T-helper 17 cell (primary cell): ENCODE measurements around the gene RNF6. TPM values are rescaled to one million over a fixed set of nuclear protein-coding genes. Genes with fewer than 3 reads are reported as not detected.
"Not testable (repeated sequence)": the region's sequence is repeated elsewhere in the genome, so short reads cannot be mapped to it uniquely, and the experiment has no call there.

Experiments
- ATAC-seq: fragments of 150-1000 bp; cut with Tn5 transposase; 2 replicates; pipeline ENCODE4 v1.10.0; 2021; ENCODE audit warnings: mild to moderate bottlenecking, moderate library complexity
- DNase-seq, 3 donors: peaks; one replicate each; pipeline versions ENCODE4 v3.0.0 to v3.0.0-alpha.2; 2020 to 2021
- H3K9me3 ChIP-seq: one replicate; pipeline ENCODE4 v1.7.0; 2013; ENCODE audit warnings: low read length, mild to moderate bottlenecking; ENCODE audit not compliant: control insufficient read depth, poor library complexity, severe bottlenecking
- H3K27ac Mint-ChIP-seq: one replicate; pipeline ENCODE4 v1.8.0; 2022; ENCODE audit warnings: mild to moderate bottlenecking, moderate library complexity, mixed read lengths
- H3K27me3 Mint-ChIP-seq: one replicate; pipeline ENCODE4 v1.8.0; 2022; ENCODE audit warnings: mixed read lengths
- H3K36me3 Mint-ChIP-seq: one replicate; pipeline ENCODE4 v1.8.0; 2022; ENCODE audit warnings: low read depth, mixed read lengths
- H3K4me1 Mint-ChIP-seq: one replicate; pipeline ENCODE4 v1.8.0; 2022; ENCODE audit warnings: mild to moderate bottlenecking, mixed read lengths
- H3K4me3 Mint-ChIP-seq: one replicate; pipeline ENCODE4 v1.8.0; 2022; ENCODE audit warnings: mild to moderate bottlenecking, moderate library complexity, mixed read lengths
- total RNA-seq, 4 donors: library from RNA in 2 of 4; stranded (reverse) in 2 of 4; gene quantifications; one replicate each; pipeline ENCODE4 v1.2.3 and lab custom pipeline; 2022 to 2026

RNF6 gene
- total RNA-seq (10 to 100 TPM; 39.1 to 44.3 TPM), total RNA-seq (lab: John Stamatoyannopoulos, UW) (69.3 to 154 reads per million in 2 donors)

- H3K27me3 Mint-ChIP-seq = peaks cover 6% of the 10 kb centered on the region
- DNase-seq (peak; percentile 68 to 79 (median 75)), ATAC-seq (peak; percentile 95)
- peak within 1 kb of the TSS; percentile 100 for H3K4me3 Mint-ChIP-seq
- H3K9me3 ChIP-seq = no peaks in the 10 kb centered on the region
- H3K27ac Mint-ChIP-seq = peak within 1 kb of the TSS; percentile 99
- peaks cover 7% of the 10 kb centered on the region for H3K36me3 Mint-ChIP-seq
- peaks cover 19% of the 10 kb centered on the region for H3K4me1 Mint-ChIP-seq
These were observed at the start of gene RNF6 for GRCh38 chr13:26221721-26222519. Gene RNF6, minus strand, starts transcription at chr13:26222314. Its CDS starts 2,665 bp downstream, at chr13:26219649.

- no peak overlapping the region for H3K4me3 Mint-ChIP-seq
- no peak overlapping the region for H3K27ac Mint-ChIP-seq
- no peaks in the 10 kb centered on the region for H3K36me3 Mint-ChIP-seq
- DNase-seq (no peak), ATAC-seq (no peak)
- H3K27me3 Mint-ChIP-seq = no peaks in the 10 kb centered on the region
- peaks cover 32% of the 10 kb centered on the region for H3K4me1 Mint-ChIP-seq
- no peaks in the 10 kb centered on the region for H3K9me3 ChIP-seq
These were observed 48.6 kb upstream of the RNF6 start for GRCh38 chr13:26270707-26271106.

- no peak for DNase-seq
- Mint-ChIP-seq H3K4me1 (peaks cover 42% of the 10 kb centered on the region), H3K27me3 (no peaks in the 10 kb centered on the region), H3K27ac (no peak overlapping the region), H3K4me3 (no peak overlapping the region), H3K36me3 (no peaks in the 10 kb centered on the region)
- no peaks in the 10 kb centered on the region for H3K9me3 ChIP-seq
- ATAC-seq = no peak
These were observed 44.2 kb upstream of the RNF6 start for GRCh38 chr13:26266311-26266710.

GRCh38 chr13:26262156-26262555, 40.0 kb upstream of the RNF6 start:
- no peaks in the 10 kb centered on the region for H3K9me3 ChIP-seq
- no peak overlapping the region for H3K4me3 Mint-ChIP-seq
- ATAC-seq = no peak
- DNase-seq = no peak
- H3K27me3 Mint-ChIP-seq = no peaks in the 10 kb centered on the region
- no peaks in the 10 kb centered on the region for H3K36me3 Mint-ChIP-seq
- H3K27ac Mint-ChIP-seq = no peak overlapping the region
- H3K4me1 Mint-ChIP-seq = peaks cover 41% of the 10 kb centered on the region

GRCh38 chr13:26259634-26260033, 37.5 kb upstream of the RNF6 start:
- ATAC-seq (no peak), DNase-seq (no peak)
- Mint-ChIP-seq H3K27ac (no peak overlapping the region), H3K4me1 (peaks cover 38% of the 10 kb centered on the region), H3K4me3 (no peak overlapping the region), H3K27me3 (no peaks in the 10 kb centered on the region), H3K36me3 (no peaks in the 10 kb centered on the region)
- no peaks in the 10 kb centered on the region for H3K9me3 ChIP-seq

GRCh38 chr13:26257049-26257448, 34.9 kb upstream of the RNF6 start:
- Mint-ChIP-seq H3K36me3 (peaks cover 3% of the 10 kb centered on the region), H3K27me3 (no peaks in the 10 kb centered on the region), H3K4me1 (peaks cover 40% of the 10 kb centered on the region), H3K4me3 (no peak overlapping the region), H3K27ac (no peak overlapping the region)
- no peak for ATAC-seq
- no peak for DNase-seq
- no peaks in the 10 kb centered on the region for H3K9me3 ChIP-seq

- H3K27me3 Mint-ChIP-seq = no peaks in the 10 kb centered on the region
- H3K27ac Mint-ChIP-seq = peak overlapping the region; percentile 90
- peaks cover 27% of the 10 kb centered on the region for H3K4me1 Mint-ChIP-seq
- H3K4me3 Mint-ChIP-seq = peak overlapping the region; percentile 99
- ATAC-seq (no peak), DNase-seq (no peak)
- no peaks in the 10 kb centered on the region for H3K9me3 ChIP-seq
- H3K36me3 Mint-ChIP-seq = peaks cover 3% of the 10 kb centered on the region
These were observed 33.7 kb upstream of the RNF6 start for GRCh38 chr13:26255691-26256277.

GRCh38 chr13:26255115-26255514, 33.0 kb upstream of the RNF6 start:
- ATAC-seq = peak; percentile 0
- H3K27ac Mint-ChIP-seq = peak overlapping the region; percentile 90

GRCh38 chr13:26254583-26255111, 32.5 kb upstream of the RNF6 start:
- Mint-ChIP-seq H3K4me1 (peaks cover 22% of the 10 kb centered on the region), H3K27ac (peak overlapping the region; percentile 90), H3K27me3 (no peaks in the 10 kb centered on the region), H3K36me3 (peaks cover 3% of the 10 kb centered on the region), H3K4me3 (peak overlapping the region; percentile 99)
- peak; percentile 53 for ATAC-seq
- no peaks in the 10 kb centered on the region for H3K9me3 ChIP-seq
- DNase-seq = peak; percentile 42 to 43 (median 43)

More at GRCh38 chr13:26255115-26255514, 33.0 kb upstream of the RNF6 start:
- Mint-ChIP-seq H3K27me3 (no peaks in the 10 kb centered on the region), H3K4me3 (peak overlapping the region; percentile 99), H3K36me3 (peaks cover 3% of the 10 kb centered on the region), H3K4me1 (peaks cover 23% of the 10 kb centered on the region)
- no peaks in the 10 kb centered on the region for H3K9me3 ChIP-seq
- no peak for DNase-seq

GRCh38 chr13:26253787-26254582, 31.9 kb upstream of the RNF6 start, which contains the start of gene CDK8:
Gene CDK8, plus strand, starts transcription at chr13:26254129. Its CDS starts 513 bp downstream, at chr13:26254642.
- peaks cover 3% of the 10 kb centered on the region for H3K36me3 Mint-ChIP-seq
- H3K9me3 ChIP-seq = no peaks in the 10 kb centered on the region
- H3K27ac Mint-ChIP-seq = peak within 1 kb of the TSS; percentile 90
- no peaks in the 10 kb centered on the region for H3K27me3 Mint-ChIP-seq
- ATAC-seq = peak; percentile 89
- H3K4me1 Mint-ChIP-seq = peaks cover 20% of the 10 kb centered on the region
- H3K4me3 Mint-ChIP-seq = peak within 1 kb of the TSS; percentile 99
- DNase-seq = peak; percentile 77 to 80 (median 79)

- Mint-ChIP-seq H3K4me1 (peaks cover 20% of the 10 kb centered on the region), H3K4me3 (peak overlapping the region; percentile 99), H3K27ac (peak overlapping the region; percentile 90), H3K36me3 (peaks cover 3% of the 10 kb centered on the region), H3K27me3 (no peaks in the 10 kb centered on the region)
- DNase-seq = no peak
- H3K9me3 ChIP-seq = no peaks in the 10 kb centered on the region
- no peak for ATAC-seq
These were observed 31.2 kb upstream of the RNF6 start for GRCh38 chr13:26253262-26253786.

- not testable (repeated sequence) for H3K36me3 Mint-ChIP-seq, H3K27me3 Mint-ChIP-seq, DNase-seq, H3K9me3 ChIP-seq, H3K27ac Mint-ChIP-seq, ATAC-seq, H3K4me3 Mint-ChIP-seq
- peaks cover 16% of the 10 kb centered on the region for H3K4me1 Mint-ChIP-seq
These were observed 29.9 kb upstream of the RNF6 start for GRCh38 chr13:26252006-26252405.
